Glutamatergic neuron (in vitro differentiated cells): ENCODE measurements around the gene ANO2. TPM values are rescaled to one million over a fixed set of nuclear protein-coding genes. Genes with fewer than 3 reads are reported as not detected.

Source experiments
- DNase-seq: peaks from one replicate; pipeline ENCODE4 v3.0.0; 2022
- H3K27ac Mint-ChIP-seq: one replicate; pipeline ENCODE4 v1.8.0; 2020; ENCODE audit warnings: mild to moderate bottlenecking, mixed read lengths, inconsistent platforms; ENCODE audit not compliant: unreplicated experiment
- H3K27me3 Mint-ChIP-seq: one replicate; pipeline ENCODE4 v1.8.0; 2020; ENCODE audit warnings: mild to moderate bottlenecking, moderate library complexity, mixed read lengths, inconsistent platforms; ENCODE audit not compliant: unreplicated experiment
- H3K36me3 Mint-ChIP-seq: one replicate; pipeline ENCODE4 v1.8.0; 2020; ENCODE audit warnings: mild to moderate bottlenecking, mixed read lengths, inconsistent platforms; ENCODE audit not compliant: unreplicated experiment
- H3K4me1 Mint-ChIP-seq: one replicate; pipeline ENCODE4 v1.8.0; 2020; ENCODE audit warnings: mild to moderate bottlenecking, low read depth, mixed read lengths, inconsistent platforms; ENCODE audit not compliant: unreplicated experiment
- H3K4me3 Mint-ChIP-seq: one replicate; pipeline ENCODE4 v1.8.0; 2020; ENCODE audit warnings: mild to moderate bottlenecking, mixed read lengths, inconsistent platforms; ENCODE audit not compliant: unreplicated experiment
- H3K9me3 Mint-ChIP-seq: one replicate; pipeline ENCODE4 v1.8.0; 2020; ENCODE audit warnings: mild to moderate bottlenecking, moderate library complexity, mixed read lengths, inconsistent platforms; ENCODE audit not compliant: unreplicated experiment
- CTCF ChIP-seq: fragments of 200-600 bp; sonication (generic); IDR thresholded peaks from one replicate; pipeline ENCODE4 v1.5.0; 2021; ENCODE audit not compliant: partially characterized antibody, unreplicated experiment
- long read RNA-seq: library from polyadenylated mRNA; unstranded; transcript quantifications from one replicate; pipeline ENCODE4 v2.0.0, GENCODE V29; 2020; ENCODE audit not compliant: unreplicated experiment
- total RNA-seq: library from RNA; stranded (reverse); fragmentation: NEBNext Ultra II Directional; extraction: Animal tissue kit (Norgen Biotek cat#: 25700); gene quantifications from one replicate; pipeline ENCODE4 v1.2.1, GENCODE V29; 2021; ENCODE audit not compliant: unreplicated experiment

ANO2 gene
- total RNA-seq = not detected
- long read RNA-seq = 0 reads

GRCh38 chr12:5945071-5946008, at the start of gene ANO2:
Gene ANO2 (minus strand): TSS chr12:5945259. CDS start chr12:5945217, 42 bp downstream.
- H3K4me1 Mint-ChIP-seq = peaks cover 5% of the 10 kb centered on the region
- DNase-seq = peak; percentile 74
- no peak for TF ChIP-seq CTCF
- H3K9me3 Mint-ChIP-seq = peaks cover 6% of the 10 kb centered on the region
- peak within 1 kb of the TSS; percentile 89 for H3K4me3 Mint-ChIP-seq
- H3K27me3 Mint-ChIP-seq = peaks cover 17% of the 10 kb centered on the region
- no peak within 1 kb of the TSS for H3K27ac Mint-ChIP-seq
- H3K36me3 Mint-ChIP-seq = peaks cover 6% of the 10 kb centered on the region

- no peak overlapping the region for H3K4me3 Mint-ChIP-seq
- no peak for TF ChIP-seq CTCF
- DNase-seq = no peak
- H3K27ac Mint-ChIP-seq = no peak overlapping the region
- peaks cover 1% of the 10 kb centered on the region for H3K9me3 Mint-ChIP-seq
- peaks cover 2% of the 10 kb centered on the region for H3K27me3 Mint-ChIP-seq
- no peaks in the 10 kb centered on the region for H3K4me1 Mint-ChIP-seq
- H3K36me3 Mint-ChIP-seq = no peaks in the 10 kb centered on the region
Measured at GRCh38 chr12:5989621-5990020, 44.6 kb upstream of the ANO2 start.

- H3K27me3 Mint-ChIP-seq = peaks cover 2% of the 10 kb centered on the region
Measured at GRCh38 chr12:5988659-5989116, 43.6 kb upstream of the ANO2 start.

GRCh38 chr12:5988088-5988487, 43.0 kb upstream of the ANO2 start:
- H3K36me3 Mint-ChIP-seq = no peaks in the 10 kb centered on the region
- H3K27ac Mint-ChIP-seq = no peak overlapping the region
- H3K27me3 Mint-ChIP-seq = peaks cover 2% of the 10 kb centered on the region
- H3K4me3 Mint-ChIP-seq = no peak overlapping the region
- TF ChIP-seq CTCF = no peak
- DNase-seq = no peak
- H3K9me3 Mint-ChIP-seq = no peaks in the 10 kb centered on the region
- no peaks in the 10 kb centered on the region for H3K4me1 Mint-ChIP-seq

More at GRCh38 chr12:5988659-5989116, 43.6 kb upstream of the ANO2 start:
- Mint-ChIP-seq H3K27ac (no peak overlapping the region), H3K9me3 (no peaks in the 10 kb centered on the region), H3K4me1 (no peaks in the 10 kb centered on the region), H3K4me3 (no peak overlapping the region), H3K36me3 (no peaks in the 10 kb centered on the region)
- TF ChIP-seq CTCF = peak; percentile 78
- DNase-seq = peak; percentile 91

GRCh38 chr12:5987573-5987972, 42.5 kb upstream of the ANO2 start:
- H3K27ac Mint-ChIP-seq = no peak overlapping the region
- H3K9me3 Mint-ChIP-seq = no peaks in the 10 kb centered on the region
- H3K27me3 Mint-ChIP-seq = peaks cover 2% of the 10 kb centered on the region
- TF ChIP-seq CTCF = no peak
- DNase-seq = no peak
- H3K4me3 Mint-ChIP-seq = no peak overlapping the region
- no peaks in the 10 kb centered on the region for H3K36me3 Mint-ChIP-seq
- H3K4me1 Mint-ChIP-seq = no peaks in the 10 kb centered on the region
